GM19035 (cell line): ENCODE data around the gene GBF1.
"Not testable (repeated sequence)": the region's sequence is repeated elsewhere in the genome, so short reads cannot be mapped to it uniquely, and the experiment has no call there.

Experiments
- ATAC-seq: cut with Tn5 transposase; IDR thresholded peaks from one replicate; pipeline ENCODE4 v1.9.1; 2021; ENCODE audit not compliant: unreplicated experiment

The GBF1 gene

DNA sequence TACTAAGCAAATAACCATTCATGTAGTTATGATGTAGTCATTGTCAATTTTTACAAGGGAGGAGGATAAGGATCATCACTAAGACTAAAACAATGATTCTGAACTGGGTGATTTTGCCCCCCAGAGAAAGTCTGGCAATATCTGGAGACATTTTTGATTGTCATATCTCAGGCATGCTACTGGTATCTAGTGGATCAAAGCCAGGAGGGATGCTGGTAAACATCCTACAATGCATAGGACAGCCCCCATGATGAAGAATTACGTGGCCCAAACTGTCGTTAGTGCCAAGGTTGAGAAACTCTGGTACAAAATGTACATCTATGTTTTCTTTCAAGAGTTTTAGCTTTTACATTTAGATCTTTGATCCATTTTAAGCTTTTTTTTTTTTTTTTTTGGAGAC is 57.3 kb downstream of the GBF1 start:
- ATAC-seq: no peak

DNA sequence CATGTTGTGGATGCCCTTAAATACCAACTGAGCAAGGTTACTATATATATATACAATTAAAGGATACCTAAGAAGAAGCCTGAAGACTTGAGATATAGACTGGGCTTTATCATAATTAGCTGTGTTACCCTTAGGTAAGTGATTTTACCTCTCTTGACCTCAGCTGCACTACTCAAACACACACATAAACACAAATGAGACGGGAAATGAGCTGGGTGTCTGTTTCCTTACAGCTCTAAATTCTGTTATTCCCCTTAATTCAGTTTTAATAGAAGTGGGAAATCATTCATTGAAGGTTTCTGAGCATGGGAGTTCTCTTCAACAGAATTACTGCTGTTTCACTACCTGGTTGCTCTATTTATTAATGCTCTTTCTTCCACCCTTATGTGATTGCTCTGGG is 60.7 kb downstream of the GBF1 start:
- no peak for ATAC-seq

DNA sequence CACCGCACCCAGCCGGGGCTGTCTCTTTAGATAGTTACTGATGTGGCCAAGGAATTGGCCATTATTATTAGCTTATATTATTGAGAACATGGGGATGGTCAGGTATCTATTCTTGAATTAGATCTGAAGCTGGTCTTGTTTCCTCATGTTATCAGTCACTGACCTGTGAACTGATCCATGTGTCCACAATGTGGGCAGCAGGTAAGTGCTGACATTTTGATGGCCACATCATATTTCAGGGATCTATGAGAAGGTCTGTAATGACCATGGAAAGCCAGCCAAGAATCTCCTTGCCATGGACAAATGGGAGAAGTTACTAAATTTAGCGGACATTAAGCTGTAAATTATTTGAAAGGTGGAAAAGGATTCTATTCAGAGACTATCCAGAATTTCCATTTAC is 61.4 kb downstream of the GBF1 start:
- ATAC-seq: no peak

DNA sequence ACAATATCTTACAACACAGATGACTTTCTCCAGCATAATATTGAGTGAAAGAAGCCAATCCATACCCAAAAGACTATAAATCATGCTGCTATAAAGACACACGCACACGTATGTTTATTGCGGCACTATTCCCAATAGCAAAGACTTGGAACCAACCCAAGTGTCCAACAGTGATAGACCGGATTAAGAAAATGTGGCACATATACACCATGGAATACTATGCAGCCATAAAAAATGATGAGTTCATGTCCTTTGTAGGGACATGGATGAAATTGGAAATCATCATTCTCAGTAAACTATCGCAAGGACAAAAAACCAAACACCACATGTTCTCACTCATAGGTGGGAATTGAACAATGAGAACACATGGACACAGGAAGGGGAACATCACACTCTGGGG is 63.0 kb downstream of the GBF1 start:
- ATAC-seq: not testable (repeated sequence)

DNA sequence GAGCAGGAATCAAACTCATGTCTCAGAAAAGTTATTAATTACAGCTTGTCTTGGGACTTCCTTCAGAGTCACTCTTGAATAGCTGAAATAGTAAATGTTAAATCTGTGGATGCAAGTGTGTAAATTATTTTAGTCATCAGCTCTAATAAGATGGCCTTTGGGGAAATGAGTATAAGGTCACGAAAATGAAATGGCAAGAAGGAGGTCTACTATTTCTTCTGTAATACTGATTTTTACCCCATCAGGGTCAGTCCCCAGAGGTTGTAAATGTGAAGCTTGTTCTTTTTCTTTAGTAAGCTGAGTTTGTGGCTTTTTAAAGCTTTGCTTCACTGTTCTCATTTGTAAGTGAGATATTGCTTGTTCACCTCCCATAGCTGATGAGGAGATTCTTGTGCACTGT is 63.9 kb downstream of the GBF1 start:
- no peak for ATAC-seq

DNA sequence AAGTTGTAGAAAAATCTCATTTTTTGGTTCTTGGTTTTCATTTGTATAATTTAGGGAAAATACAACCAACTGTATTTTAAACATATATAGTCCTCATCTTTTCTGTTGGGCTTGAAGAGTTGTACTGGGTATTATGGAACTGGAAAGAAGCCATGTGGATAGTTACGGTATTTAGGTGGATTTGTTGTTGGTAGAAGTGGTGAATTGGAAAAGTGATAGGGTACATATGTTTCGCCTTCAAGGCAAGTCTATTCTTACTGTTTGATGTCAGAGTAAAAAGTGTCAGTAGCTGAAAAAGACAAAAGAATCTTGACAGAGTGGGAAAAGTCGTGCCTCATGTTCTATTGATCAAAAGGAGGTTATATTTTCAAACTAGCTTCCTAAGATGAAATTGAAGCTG is 64.6 kb downstream of the GBF1 start:
- ATAC-seq: no peak

DNA sequence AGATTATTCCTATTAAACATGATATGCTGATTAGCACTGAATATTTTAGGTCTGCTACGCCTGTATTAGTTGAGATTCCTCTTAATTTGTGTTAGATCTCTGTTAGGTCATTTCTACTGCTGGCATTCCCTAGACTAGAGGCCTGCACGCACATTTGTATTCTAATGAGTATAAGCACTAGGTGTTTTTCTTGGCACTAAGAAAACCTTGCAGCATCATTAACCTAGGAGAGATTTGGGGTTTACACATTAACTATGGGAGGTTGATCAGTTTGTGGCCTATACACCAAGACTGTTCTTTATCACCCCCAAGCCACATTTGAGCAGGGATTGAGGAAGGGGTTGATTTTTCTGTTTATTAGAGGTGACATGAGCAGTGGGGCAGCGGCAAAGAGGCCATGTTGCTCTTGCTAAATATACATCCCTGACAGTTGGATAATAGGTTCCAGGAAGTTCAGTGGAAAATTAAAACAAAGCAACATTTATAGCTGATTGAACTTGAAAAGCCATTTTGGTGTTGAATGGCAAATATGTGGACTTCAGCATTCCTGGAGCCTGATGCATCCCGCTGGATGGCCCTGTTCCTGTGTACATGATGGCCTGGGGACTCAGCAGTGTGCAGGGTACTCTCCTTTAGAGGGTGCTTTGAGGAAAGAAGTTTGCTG is 65.2 kb downstream of the GBF1 start:
- no peak for ATAC-seq

DNA sequence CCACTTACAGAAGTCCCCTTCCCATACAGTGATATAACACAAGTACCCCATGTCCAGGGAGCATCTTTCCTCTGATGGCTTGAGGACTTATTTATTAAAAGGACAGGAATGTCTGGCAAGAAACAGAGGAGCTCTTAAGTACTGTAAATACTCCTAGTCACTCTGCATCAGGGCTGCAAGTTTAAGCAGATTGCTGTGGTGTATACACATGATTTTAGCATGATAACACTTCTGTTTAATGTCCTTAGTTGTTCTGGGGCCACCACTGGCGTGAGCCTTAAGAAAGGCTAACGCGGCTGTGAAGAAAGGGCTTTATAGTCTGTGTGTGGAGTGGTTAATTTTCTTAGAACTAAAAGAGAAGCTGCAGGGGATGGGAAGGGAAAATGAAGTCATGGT is 65.7 kb downstream of the GBF1 start:
- no peak for ATAC-seq

DNA sequence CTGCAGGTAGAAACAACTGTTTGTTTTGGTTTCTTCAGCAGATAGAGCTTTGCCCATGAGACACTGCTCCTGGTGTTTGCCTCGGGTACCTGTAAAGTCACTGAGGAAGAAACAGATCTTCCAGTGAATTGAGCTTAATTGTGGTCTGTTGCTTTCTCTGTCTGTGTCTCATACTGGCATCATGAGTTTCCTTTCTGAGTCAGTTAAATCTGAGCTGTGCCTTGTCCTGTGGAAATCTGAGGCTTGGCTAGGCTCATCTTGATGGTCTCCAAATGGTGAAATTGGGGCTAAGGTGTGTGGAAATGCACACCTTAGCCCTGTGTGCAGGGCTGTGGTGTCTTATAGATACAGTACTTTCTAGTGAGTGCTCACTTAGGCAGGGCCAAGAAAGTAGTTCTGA is 67.4 kb downstream of the GBF1 start:
- ATAC-seq: no peak

DNA sequence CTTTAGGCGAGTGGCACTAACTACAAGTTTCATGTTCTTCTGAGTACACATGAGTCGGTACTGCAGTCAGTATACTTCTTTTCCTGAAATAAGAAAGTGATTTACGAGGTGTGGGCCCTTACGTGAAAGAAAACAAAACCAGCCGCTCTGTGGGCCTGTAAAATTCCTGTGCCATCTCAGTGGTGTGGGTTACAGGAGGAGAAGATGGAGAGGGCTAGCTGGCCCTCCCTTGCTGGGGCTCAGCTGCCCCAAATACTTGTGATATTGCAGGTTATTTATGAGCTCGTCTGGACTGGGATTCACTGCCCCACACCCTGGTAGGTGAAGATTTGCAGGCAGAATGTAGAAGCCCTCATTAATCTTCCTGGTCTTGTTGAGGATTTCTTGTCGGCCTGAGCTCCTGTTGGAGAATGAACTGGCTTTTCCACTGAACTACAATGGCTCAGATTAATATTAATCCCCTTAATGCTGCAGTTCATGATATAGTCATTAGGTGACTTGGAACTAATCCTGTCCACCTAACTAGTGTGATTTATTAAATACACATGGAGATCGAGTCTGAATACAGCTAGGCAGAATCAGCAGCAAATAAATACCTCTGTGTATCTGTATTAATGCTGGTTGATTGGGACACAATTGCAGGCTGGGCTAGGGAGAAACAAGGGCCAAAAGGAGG is 68.0 kb downstream of the GBF1 start:
- no peak for ATAC-seq

DNA sequence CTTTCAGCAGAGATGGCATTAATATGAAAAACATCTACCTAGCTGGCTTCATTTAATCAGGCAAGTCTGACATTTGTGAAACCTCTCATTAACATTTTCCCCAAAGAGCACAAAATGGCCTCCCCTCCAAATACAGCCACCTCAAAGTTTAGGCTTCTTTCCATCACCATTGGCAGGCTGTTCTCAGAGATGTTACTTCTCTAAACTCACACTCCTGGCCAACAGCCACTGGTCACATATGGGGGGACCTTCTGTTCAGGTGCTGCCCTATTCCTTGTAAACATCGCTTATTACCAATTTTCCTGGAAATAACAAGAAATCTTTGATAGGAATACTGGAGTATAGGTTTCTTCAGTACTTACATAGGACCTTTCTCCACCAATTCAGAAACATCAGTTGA is 69.5 kb downstream of the GBF1 start:
- ATAC-seq: no peak

DNA sequence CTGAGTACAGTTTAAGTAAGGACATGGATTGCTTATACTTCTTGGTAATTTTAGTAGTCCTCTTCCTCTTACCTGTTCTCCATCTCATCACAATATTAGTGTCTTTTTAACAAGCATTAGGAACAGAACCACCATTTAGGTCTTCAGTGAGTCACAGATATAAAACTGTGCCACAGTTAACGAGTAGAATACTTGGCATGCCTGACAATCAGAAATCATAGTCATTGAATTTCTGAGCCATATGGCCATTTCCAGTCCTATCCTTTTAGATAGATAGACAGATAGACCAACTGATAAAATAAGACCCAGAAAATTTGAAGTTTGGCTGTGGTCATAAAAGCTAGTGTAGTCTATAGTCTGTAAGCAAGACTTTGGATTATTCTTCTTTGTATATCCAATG is 71.1 kb downstream of the GBF1 start:
- no peak for ATAC-seq

DNA sequence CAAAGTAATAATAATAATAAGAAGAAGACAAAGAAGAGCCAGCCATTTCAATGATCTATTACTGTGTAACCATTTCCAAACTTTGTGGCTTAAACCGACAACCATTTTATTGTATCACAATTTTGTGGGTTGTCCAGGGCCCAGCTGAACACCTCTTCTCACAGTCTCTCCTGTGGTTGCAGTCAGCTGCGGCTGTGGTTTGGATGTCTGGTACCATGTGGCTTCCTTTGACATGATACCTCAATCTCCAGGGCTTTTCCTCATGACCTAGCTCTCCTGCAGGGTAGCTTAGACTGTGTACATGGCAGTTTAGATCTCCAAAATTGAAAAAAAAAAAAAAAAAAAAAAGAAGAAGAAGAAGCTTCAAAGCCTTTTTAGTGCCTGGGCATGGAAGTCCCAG is 77.6 kb downstream of the GBF1 start:
- no peak for ATAC-seq

DNA sequence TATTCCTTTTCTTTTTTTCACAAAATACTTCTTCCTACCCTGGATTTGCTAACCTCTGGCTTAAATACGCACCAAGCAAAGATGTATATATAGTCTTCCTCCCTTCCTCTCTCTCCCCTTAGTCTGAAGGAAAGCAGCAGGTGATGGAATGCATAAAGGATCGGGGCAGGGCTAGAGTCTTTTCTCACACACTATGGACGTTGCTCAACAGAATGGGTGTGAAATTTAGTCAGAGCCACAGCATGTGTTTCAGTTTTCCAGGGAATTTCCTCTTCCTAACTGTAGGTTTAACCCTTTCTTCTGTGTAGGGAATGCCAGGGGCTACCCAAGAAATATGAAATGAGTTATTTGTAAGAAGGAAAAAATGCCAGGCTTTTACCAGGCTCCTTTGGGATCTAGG is 78.7 kb downstream of the GBF1 start:
- ATAC-seq: no peak

DNA sequence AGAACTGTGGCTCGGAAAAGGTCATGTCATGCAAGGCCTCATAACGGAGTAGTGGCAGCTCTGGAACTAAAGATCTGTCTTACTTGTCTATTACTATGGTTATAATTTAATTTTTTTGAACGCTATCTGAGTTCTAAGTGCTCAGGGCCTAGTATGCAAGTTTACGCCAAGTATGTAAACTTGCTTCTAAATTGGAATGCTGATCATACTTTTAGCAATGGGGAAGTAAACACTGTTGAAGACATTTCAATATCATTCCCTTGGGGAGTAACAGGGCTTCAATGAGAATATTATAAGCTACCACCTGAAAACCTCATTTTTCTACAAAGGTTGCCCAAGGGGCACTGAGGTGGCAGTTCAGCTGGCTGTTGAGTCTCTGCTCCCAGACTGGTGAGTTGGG is 80.7 kb downstream of the GBF1 start:
- ATAC-seq: no peak

DNA sequence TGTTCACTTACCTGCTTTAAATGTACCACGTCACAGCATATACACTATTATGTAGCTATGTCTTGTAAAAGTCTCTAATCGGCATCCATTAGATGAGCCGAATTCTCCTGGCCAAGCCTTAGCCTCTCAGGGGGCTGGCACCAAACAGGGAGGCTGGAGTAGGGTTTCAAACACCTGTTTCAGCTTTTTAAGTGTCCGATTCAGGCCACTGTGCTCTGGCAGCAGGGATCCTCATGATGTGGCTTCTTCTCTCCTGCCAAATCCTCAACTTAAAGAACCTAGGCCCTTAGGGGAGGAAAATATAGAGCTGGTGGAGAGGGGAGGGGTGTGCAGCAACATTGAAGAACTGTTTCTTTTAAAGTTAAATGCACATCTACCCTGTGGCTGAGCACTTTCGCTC is 81.7 kb downstream of the GBF1 start:
- ATAC-seq: no peak

DNA sequence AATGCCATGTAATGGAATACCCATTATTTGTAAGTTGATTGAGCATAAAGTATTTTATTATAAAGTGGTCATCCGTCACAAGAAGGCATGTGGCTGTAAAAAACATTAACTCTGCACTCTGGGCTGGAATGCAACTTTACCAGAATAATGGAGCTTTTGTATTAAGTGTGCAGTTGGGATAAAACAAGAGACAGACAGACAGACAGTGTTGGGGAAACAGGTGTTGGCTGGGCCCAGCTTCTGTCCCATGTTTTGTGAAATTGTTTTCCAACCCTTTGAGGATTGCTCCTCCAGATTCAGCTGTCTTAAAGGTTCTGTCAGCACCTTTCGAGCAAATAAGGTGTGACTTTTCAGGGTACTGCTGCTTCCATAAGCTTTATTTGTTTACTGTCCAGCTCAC is 82.3 kb downstream of the GBF1 start:
- no peak for ATAC-seq

DNA sequence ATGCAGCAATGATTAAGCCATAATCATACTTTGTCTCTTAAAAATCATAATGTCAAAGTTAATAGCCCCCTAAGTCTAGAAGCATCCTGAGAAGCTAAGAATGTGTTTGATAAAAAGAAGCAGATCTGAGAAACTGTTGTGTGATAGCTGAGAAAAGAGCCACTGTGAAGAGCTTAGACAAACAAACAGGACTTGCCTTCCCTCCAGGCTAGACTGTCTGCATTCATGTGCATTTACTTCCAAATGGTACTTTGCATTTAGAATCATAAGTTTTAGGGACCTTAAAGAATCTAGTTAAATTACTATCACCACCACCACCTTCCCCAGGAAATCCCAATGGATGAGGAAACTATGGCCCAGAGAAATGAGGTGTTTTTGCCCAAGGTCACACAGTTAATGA is 87.4 kb downstream of the GBF1 start:
- ATAC-seq: no peak

DNA sequence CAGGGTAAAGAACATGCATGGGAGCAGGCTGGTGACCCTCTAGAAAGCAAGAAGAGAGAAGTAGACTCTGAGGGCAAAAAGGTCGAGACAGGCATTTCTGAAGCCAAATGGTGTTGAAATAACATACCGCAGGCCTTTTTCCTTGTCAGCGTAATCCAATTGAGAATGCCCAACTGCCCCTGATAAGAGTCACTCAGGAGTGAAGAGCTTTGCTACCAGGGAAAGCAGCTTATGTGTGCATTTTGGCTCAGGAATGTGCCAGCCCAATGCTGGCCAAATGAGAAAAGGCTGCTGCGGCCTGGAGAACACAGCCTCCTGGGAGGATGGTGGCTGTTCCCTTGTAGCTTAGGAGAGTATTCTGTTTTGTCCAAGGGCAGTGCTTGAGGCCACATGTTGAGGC is 88.8 kb downstream of the GBF1 start:
- ATAC-seq: no peak

DNA sequence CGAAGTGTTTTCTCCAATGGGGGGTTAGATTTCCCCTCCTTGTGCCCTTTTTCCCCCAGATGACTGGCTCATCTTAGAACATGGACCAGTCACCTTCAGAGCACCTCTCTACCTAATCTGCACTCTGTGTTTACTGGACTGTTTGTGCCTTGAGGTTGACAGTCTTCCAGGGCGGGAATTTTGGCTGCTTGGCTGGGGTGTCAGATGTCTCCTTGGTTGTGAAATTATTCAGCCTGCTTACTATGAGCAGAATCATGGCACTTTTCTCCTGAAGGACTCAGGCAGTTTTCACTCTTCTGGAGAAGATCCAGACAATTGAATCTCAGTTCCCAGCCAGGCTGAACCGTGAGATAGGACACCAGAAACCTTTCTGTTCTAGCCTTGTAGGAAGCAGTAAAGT is 89.9 kb downstream of the GBF1 start:
- ATAC-seq: no peak

DNA sequence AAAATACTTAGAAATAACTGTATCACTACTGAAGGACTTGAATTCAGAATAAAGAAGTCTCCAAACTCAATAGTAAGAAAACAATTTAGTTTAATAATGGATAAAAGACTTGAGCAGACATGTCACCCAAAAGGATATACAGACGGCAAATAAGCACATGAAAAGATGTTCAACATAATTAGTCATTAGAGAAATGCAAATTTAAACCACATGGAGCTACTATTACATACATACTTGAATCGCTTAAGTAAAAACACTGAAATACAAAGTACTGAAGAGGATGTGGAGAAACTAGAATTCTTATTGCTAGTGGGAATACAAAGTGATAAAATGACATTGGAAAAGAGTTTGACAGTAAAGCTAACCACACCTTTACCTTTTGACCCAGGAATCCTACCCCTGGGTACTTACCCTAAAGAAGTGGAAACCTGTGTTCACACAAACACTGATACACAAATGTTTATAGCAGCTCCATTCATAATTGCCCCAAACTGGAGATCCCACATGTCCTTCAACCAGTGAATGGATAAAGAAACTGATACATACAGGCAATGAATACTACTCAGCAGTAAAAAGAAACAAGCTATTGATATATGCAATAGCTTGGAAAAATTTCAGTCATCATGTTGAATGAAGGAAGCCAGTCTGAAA is 95.8 kb downstream of the GBF1 start:
- no peak for ATAC-seq

DNA sequence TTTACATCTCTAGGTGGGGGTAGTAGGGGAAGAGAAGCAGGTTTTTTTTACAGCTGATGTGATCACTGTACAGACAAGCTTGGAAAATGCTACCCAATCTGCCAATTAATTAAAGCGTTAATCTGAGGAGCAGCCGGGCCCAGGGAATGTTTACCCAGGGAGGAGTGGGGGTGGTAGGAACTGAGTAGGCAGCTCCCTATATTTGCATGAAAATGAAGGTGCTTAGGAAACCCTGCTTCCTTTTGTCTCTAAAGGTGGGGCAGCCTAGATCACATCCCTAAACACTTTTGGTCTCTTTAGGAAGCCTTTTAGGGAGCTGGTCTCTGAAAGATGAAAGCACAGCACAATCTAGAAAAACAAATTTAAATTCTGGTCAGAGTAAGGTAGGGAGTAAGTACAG is 97.1 kb downstream of the GBF1 start:
- no peak for ATAC-seq

DNA sequence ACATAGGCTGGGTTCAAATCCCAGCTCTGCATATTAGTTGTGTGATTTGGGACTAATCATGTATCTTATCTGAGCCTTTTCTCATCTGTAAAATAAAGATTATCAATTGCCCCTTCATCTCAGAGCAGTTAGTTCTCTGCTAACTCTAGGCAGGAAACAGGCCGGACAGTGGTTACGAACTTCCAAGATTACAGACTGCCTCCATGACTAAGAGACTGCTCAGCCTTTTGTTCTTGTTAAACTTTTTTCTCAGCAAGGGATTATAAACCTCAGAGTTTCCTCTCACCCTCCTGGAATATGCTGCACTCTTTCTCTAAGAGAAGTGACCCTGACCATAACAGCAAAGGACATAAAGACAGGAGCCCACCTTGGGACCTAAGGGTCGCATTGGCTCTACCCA is 97.6 kb downstream of the GBF1 start:
- no peak for ATAC-seq
